Measurements from ENCODE around the gene PROM2.

The PROM2 gene

DNA sequence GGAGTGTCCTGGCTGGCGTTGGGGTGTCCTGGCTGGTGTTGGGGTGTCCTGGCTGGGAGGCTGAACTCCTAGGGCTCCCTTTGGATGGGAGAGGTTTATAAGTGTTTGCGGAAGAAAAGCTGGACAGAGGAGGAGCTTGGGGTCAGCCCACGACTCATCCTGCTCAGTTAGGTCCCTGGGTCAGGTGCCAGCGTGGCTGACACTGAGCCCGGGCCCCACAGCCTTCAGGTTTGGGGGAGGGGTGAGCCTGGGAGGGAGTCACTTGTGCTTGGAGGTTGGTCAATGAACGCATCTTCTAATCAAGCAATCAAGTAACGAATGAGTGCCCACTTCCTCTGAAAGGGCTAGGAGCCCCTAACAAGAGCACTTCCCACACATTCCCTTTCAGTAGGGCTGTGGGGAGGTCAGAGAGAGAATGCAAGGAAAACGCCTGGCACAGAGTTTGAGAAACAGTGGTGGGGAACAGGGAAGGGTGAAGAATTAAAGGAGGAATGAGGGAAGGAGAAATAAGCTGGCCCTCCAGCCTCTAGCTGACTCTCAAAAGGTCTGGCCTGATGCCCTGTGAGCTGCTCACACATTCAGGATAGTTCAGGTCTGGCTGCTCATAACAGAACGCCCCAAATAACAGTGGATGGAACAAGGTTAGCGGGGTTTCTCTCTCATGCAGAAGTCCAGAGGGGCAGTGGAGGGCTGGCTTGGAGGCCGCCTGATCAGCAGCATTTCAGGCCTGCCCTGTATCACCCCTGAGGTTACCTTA lies 23.6 kb downstream of the PROM2 start:
- Histone ChIP-seq H3K9me3 (ENCODE audit: insufficient read depth, low read length) (no peaks in the 10 kb centered on the region; the same call in 1 of the 2 replicates), H3K36me3 (ENCODE audit: insufficient read depth, insufficient read length, low read length) (no peaks in the 10 kb centered on the region), H3K4me3 (ENCODE audit: insufficient read length, low read depth) (no peak overlapping the region), H3K9ac (ENCODE audit: insufficient read length, low read depth) (peak overlapping the region; percentile 27), H3K27me3 (ENCODE audit: insufficient read depth, insufficient read length) (peaks cover 10% of the 10 kb centered on the region), H3K4me1 (ENCODE audit: insufficient read depth, insufficient read length) (peaks cover 21% of the 10 kb centered on the region)
- TF ChIP-seq SUZ12 (IDR thresholded peaks at IDR 0.05; ENCODE audit: extremely low read depth, insufficient read depth, insufficient read length), result no peak
- TF ChIP-seq YY1 (IDR thresholded peaks at IDR 0.05; ENCODE audit: insufficient read depth, insufficient read length), result no peak
- no peak for TF ChIP-seq ZNF274 (IDR thresholded peaks at IDR 0.05; ENCODE audit: low read depth, low read length)
- no peak for DNase-seq (ENCODE audit: low read depth, low spot score)

DNA sequence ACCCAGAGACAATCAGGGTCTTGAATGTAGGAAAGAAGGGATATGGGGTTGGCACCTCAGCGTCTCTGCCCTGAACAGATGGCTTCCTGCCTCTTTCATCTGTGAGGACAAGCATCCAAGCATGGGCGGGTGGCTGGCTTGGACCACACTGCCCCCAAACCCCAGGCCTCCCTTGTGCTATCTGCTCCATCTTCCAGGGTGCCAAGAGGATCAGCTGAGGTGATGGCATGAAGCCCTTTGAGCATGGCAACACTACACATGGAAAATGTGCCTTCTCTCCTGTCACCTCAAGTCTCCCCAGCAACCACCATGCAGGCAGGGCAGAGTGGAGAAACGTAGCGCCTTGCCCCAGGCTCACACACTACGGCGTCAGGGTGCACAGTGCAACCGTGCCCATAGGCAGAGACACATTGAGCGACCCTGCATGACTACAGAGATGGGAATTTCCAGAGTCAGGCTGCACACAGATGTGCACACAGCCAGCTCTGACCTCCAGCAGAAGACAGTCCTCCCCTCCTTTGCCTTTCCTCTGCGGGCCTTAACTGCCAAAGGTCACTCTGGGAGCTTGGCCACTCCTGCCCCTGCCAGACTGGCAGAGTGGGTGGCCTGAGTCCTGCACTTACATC lies 24.4 kb downstream of the PROM2 start:
- peaks cover 10% of the 10 kb centered on the region for H3K27me3 ChIP-seq (ENCODE audit: insufficient read depth, insufficient read length)
- no peak overlapping the region for H3K4me3 ChIP-seq (ENCODE audit: insufficient read length, low read depth)
- TF ChIP-seq YY1 (IDR thresholded peaks at IDR 0.05; ENCODE audit: insufficient read depth, insufficient read length) (no peak), ZNF274 (IDR thresholded peaks at IDR 0.05; ENCODE audit: low read depth, low read length) (no peak)
- no peak overlapping the region for H3K9ac ChIP-seq (ENCODE audit: insufficient read length, low read depth)
- peaks cover 23% of the 10 kb centered on the region for H3K4me1 ChIP-seq (ENCODE audit: insufficient read depth, insufficient read length)
- H3K9me3 ChIP-seq (ENCODE audit: insufficient read depth, low read length), result no peaks in the 10 kb centered on the region; the same call in 1 of the 2 replicates
- H3K36me3 ChIP-seq (ENCODE audit: insufficient read depth, insufficient read length, low read length), result no peaks in the 10 kb centered on the region
- DNase-seq (ENCODE audit: low read depth, low spot score), result no peak

DNA sequence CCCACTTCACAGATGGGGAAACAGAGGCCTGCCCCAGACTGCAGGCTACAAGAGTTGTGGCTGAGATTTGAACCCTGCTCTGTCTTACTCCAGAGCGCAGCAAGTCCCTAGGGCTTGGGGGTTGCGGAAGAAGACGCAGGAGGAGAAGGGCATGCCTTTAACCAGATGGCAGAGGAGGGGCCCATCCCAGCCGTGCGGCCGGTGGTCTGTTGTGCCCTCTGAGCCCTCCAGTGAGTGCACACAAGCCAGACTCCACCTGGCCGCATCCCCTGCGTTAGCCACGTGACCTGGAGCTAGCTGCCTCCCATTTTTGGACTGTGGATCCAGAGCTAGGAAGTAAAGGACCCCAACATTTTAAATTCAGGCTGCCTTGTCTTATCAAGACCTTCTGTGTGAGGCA lies 25.7 kb downstream of the PROM2 start:
- Histone ChIP-seq H3K36me3 (ENCODE audit: insufficient read depth, insufficient read length, low read length) (no peaks in the 10 kb centered on the region), H3K9me3 (ENCODE audit: insufficient read depth, low read length) (no peaks in the 10 kb centered on the region), H3K4me1 (ENCODE audit: insufficient read depth, insufficient read length) (peaks cover 25% of the 10 kb centered on the region), H3K4me3 (ENCODE audit: insufficient read length, low read depth) (no peak overlapping the region), H3K9ac (ENCODE audit: insufficient read length, low read depth) (no peak overlapping the region), H3K27me3 (ENCODE audit: insufficient read depth, insufficient read length) (peaks cover 10% of the 10 kb centered on the region)
- no peak for DNase-seq (ENCODE audit: low read depth, low spot score)
- TF ChIP-seq ZNF274 (IDR thresholded peaks at IDR 0.05; ENCODE audit: low read depth, low read length) (no peak), YY1 (IDR thresholded peaks at IDR 0.05; ENCODE audit: insufficient read depth, insufficient read length) (no peak), SUZ12 (IDR thresholded peaks at IDR 0.05; ENCODE audit: extremely low read depth, insufficient read depth, insufficient read length) (no peak)

DNA sequence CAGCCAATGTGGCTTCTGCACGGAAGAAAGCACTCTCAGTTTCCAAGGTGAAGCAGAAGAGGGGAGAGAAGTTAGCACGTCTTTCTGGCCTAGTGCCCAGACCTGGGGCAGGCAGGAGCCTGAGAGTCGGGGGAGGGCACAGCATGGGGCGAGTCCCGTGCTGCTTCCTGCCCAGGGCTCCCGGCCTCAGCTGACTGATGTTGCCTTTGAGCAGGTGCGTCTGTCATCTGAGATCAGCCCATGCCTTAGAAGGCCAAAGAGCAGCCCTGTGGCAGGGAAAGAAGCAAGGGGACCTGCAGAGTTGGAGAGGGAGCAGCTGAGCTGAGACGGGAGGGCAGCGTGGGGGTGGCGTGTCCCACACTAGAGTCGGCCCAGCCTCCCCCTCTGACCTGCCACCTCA lies 26.2 kb downstream of the PROM2 start:
- H3K27me3 ChIP-seq (ENCODE audit: insufficient read depth, insufficient read length), result peaks cover 10% of the 10 kb centered on the region
- no peak overlapping the region for H3K4me3 ChIP-seq (ENCODE audit: insufficient read length, low read depth)
- no peak overlapping the region for H3K9ac ChIP-seq (ENCODE audit: insufficient read length, low read depth)
- TF ChIP-seq SUZ12 (IDR thresholded peaks at IDR 0.05; ENCODE audit: extremely low read depth, insufficient read depth, insufficient read length) (no peak), YY1 (IDR thresholded peaks at IDR 0.05; ENCODE audit: insufficient read depth, insufficient read length) (no peak), ZNF274 (IDR thresholded peaks at IDR 0.05; ENCODE audit: low read depth, low read length) (no peak)
- H3K9me3 ChIP-seq (ENCODE audit: insufficient read depth, low read length), result no peaks in the 10 kb centered on the region
- H3K4me1 ChIP-seq (ENCODE audit: insufficient read depth, insufficient read length), result peaks cover 25% of the 10 kb centered on the region
- H3K36me3 ChIP-seq (ENCODE audit: insufficient read depth, insufficient read length, low read length), result no peaks in the 10 kb centered on the region
- no peak for DNase-seq (ENCODE audit: low read depth, low spot score)

DNA sequence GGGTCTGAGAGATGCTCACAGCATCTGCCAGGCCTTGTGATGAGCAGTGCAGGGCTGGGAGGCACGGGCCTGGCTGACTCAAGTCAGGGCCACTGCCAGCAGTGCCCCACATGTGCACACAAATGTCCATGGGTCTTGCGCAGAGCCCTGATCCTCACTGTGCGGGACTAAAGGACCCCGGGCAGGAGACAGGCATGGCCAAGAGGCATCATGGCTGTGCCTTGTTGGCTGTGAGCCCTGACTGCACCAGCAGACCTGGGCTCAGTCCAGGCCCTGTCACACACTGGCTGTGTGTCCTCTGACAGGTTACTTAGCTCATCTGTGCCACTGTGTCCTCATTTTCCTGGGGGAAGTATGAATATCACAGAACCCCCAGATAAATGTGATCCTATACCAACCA lies 26.9 kb downstream of the PROM2 start:
- Histone ChIP-seq H3K9me3 (ENCODE audit: insufficient read depth, low read length) (no peaks in the 10 kb centered on the region), H3K9ac (ENCODE audit: insufficient read length, low read depth) (no peak overlapping the region), H3K4me1 (ENCODE audit: insufficient read depth, insufficient read length) (peaks cover 26% of the 10 kb centered on the region), H3K36me3 (ENCODE audit: insufficient read depth, insufficient read length, low read length) (no peaks in the 10 kb centered on the region), H3K27me3 (ENCODE audit: insufficient read depth, insufficient read length) (peaks cover 10% of the 10 kb centered on the region), H3K4me3 (ENCODE audit: insufficient read length, low read depth) (no peak overlapping the region)
- TF ChIP-seq SUZ12 (IDR thresholded peaks at IDR 0.05; ENCODE audit: extremely low read depth, insufficient read depth, insufficient read length) (no peak), YY1 (IDR thresholded peaks at IDR 0.05; ENCODE audit: insufficient read depth, insufficient read length) (no peak), ZNF274 (IDR thresholded peaks at IDR 0.05; ENCODE audit: low read depth, low read length) (no peak)
- DNase-seq (ENCODE audit: low read depth, low spot score), result no peak

DNA sequence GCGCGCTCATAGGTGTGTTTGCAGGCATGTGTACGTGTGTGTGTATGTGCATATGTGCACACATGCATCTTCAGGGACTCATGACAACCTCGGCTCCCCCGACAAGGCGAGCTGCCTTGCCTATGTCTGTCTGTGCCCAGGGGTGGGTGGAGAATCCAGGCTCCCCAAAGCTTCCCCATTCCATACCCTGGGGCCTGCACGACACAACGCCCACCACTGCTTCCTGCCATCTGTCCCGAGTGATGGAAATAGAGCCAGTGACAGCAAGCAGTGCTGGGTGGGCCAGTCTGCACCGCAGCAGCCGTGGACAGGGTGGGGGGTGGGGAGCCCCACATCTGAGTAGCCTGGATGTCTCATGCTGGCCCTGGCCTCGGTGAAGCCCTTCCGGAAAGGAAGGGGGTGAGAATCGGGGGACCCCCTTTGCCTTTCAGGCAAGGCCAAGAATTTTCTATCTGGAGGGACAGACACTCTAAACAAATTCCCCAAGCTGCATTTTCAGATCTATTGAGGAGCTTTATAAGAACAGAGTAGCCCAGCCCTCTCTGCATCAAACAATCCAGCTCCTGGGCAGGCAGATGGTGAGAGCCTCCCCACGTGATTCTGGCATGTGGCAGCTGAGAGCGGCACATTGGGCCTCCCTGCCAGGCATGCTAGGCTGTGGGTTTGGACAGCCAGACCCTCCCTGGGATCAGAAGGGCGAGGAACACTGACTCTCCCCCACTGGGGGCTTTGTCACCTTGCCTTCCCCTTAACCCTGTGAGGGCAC lies 27.8 kb downstream of the PROM2 start:
- Histone ChIP-seq H3K9ac (ENCODE audit: insufficient read length, low read depth) (no peak overlapping the region), H3K9me3 (ENCODE audit: insufficient read depth, low read length) (no peaks in the 10 kb centered on the region), H3K4me1 (ENCODE audit: insufficient read depth, insufficient read length) (peaks cover 29% of the 10 kb centered on the region), H3K4me3 (ENCODE audit: insufficient read length, low read depth) (no peak overlapping the region), H3K36me3 (ENCODE audit: insufficient read depth, insufficient read length, low read length) (no peaks in the 10 kb centered on the region), H3K27me3 (ENCODE audit: insufficient read depth, insufficient read length) (peaks cover 10% of the 10 kb centered on the region)
- TF ChIP-seq ZNF274 (IDR thresholded peaks at IDR 0.05; ENCODE audit: low read depth, low read length) (no peak), SUZ12 (IDR thresholded peaks at IDR 0.05; ENCODE audit: extremely low read depth, insufficient read depth, insufficient read length) (no peak), YY1 (IDR thresholded peaks at IDR 0.05; ENCODE audit: insufficient read depth, insufficient read length) (no peak)
- no peak for DNase-seq (ENCODE audit: low read depth, low spot score)

All from NT2/D1 (cell line).